HG03066 (cell line): ENCODE data around the gene AKNA.
A peak's percentile ranks its signal among the peaks of the same experiment; 100 is the strongest.
"Not testable (repeated sequence)": the region's sequence is repeated elsewhere in the genome, so short reads cannot be mapped to it uniquely, and the experiment has no call there.

Experiments used
- ATAC-seq: cut with Tn5 transposase; IDR thresholded peaks from one replicate; pipeline ENCODE4 v1.9.1; 2021; ENCODE audit warnings: low read depth; ENCODE audit not compliant: unreplicated experiment

Gene AKNA

GRCh38 chr9:114344692-114345091, 43.1 kb downstream of the AKNA start:
- no peak for ATAC-seq

- no peak for ATAC-seq
Observed at GRCh38 chr9:114344188-114344566, 43.6 kb downstream of the AKNA start.

DNA sequence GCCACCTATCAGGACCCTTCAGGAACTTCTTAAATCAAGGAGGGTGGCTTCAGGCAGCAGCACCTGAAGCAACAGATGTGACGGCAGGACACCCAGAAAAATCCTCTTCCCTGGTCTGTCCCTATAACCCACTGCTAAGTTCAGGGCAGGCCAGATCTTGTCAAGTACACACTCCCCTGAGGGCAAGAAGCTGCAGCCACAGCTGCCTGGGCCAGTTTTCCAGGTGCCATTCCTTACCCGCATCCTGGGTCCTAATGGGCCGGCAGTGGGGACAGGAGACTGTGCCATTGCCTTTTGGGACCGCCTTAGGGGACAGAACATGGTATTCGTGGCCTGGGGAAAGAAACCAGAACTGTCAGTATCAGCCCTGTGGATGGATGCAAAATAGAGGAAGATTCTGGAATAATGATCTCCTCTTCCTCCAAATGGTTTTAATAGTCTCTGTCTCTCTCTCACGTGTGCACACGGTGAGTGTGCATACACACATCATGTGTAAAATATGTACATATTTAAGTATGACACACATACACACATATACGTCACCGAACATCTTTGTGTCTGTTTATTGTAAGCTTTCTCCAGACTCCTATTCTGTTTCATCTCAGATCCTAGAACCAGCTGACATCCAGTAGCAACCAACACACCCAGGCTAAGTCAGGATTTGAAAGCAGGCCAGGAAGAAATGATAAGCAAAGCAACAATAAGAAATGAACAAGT, 44.2 kb downstream of the AKNA start:
- ATAC-seq, result no peak

GRCh38 chr9:114342755-114343440, 44.9 kb downstream of the AKNA start:
- ATAC-seq, result no peak

DNA sequence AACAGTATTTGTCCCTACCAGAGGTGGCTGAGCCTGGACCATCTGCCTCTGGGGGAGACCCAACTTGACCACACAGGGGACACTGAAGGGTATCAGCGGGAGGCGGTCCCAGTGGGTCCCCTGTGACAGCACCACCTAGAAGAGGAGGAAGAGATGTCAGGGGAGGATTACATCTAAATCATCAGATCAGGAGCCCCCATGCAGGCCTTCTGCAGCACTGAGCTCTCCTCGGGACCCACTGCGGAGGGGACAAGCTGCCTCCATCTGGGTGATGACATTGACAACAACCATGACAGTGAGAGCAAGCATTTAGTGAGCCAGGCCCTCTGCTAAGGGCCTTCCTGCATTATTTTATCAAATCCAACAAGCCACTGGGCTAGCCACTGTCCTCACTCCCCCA, 45.8 kb downstream of the AKNA start:
- ATAC-seq, result no peak

- no peak for ATAC-seq
Observed at GRCh38 chr9:114341152-114341830, 46.5 kb downstream of the AKNA start.

- ATAC-seq, result peak; percentile 53
Observed at GRCh38 chr9:114339130-114339908, 48.5 kb downstream of the AKNA start.

GRCh38 chr9:114338187-114338586, 49.6 kb downstream of the AKNA start:
- ATAC-seq, result no peak

DNA sequence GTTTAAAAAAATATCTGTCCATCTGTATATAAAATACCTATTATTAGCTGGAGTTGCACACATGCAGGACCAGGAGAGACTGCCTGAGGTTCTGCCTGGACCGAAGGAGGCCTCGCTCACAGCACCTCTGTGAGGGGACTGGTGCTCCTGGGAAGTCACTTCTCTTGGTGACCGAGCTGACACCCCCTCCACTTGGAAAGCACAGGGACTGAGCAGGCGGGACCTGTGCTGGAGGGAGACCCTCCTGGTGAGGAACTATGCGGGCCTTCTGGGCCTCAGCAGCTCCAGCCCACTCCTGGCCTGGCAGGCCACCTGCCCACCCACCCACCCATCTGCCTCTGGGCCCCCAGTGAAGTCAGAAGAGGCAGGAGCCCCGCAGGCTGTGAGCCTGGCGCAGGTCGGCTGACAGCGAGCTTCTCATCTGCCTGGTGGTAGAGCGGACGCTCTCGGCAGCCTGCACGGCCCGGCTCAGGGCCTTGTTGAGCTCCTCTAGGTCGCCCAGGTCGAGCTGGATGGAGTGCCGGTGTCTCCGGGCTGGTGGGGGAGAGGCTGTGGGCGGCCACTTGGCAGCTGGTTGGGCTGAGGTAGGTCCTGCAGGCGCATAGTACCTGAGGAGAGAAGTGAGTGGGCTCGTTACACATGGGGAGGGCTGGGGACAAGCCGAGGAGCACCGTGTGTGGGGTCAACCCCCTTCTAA, 50.9 kb downstream of the AKNA start:
- no peak for ATAC-seq

- ATAC-seq, result no peak
Observed at GRCh38 chr9:114336157-114336556, 51.6 kb downstream of the AKNA start.

GRCh38 chr9:114335745-114336144, 52.0 kb downstream of the AKNA start:
- no peak for ATAC-seq

DNA sequence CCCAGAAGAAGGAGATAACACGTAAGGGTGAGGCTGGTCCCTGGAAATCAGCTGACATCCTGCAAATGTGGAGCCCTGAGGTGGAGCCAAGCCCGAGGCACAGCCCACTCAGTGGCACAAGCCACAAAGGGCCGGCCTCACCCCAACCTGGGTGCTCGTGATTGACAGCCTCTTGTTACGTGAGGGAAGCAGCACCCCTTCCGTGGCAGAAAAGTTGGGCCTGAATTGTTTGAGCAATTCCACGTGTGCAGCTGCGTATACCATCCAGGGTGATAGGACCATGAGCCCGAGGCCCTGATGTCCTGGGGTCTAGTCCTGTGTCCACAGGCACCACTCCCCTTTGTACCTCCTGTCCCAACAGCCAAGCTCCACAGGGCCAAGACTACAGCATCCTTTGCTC, 53.3 kb downstream of the AKNA start:
- ATAC-seq, result no peak

- not testable (repeated sequence) for ATAC-seq
Observed at GRCh38 chr9:114333718-114334117, 54.1 kb downstream of the AKNA start.

DNA sequence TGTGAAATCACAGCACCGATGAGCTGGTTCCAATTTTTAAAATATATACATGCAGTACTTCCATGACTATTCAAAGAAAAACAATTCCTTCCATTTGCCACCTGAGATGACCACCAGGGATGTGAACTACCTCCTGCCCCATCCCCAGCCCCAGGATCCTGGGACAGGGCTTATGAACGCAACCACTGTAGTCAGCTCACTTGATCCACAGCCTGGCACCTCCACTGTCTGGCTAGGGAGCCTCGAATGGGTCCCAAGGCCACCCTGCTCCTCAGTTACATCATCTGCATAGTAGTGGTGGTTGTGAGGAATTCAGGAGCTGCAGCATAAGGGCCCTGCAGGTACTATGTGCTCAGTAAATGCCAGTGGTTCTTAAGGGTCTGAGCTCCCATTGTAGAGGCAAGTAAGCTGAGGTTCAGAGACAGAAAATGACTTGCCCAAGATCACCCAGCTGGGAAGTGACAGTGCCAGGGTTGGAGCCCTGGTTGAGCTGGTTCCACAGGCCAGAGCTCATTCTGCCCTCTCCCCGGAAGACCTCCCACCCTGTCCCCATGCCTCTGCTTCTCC, 55.2 kb downstream of the AKNA start:
- ATAC-seq, result not testable (repeated sequence)

GRCh38 chr9:114331229-114332195, 56.3 kb downstream of the AKNA start:
- ATAC-seq, result not testable (repeated sequence)

GRCh38 chr9:114330636-114331035, 57.1 kb downstream of the AKNA start:
- ATAC-seq, result no peak

DNA sequence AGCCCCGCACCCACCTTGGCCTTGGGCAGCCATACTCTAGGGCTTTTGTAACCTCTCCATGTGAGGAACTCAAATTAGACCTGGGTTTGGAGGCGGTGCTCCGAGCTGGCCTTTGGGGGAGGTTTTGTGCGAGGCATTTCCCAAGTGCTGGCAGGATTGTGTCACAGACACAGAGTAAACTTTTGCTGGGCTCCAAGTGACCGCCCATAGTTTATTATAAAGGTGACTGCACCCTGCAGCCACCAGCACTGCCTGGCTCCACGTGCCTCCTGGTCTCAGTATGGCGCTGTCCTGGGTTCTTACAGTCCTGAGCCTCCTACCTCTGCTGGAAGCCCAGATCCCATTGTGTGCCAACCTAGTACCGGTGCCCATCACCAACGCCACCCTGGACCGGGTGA, 58.2 kb downstream of the AKNA start, which contains the start of gene ORM2:
Gene ORM2, plus strand, starts transcription at position 245 of the 398 bp plus-strand sequence. Its CDS starts 36 bp downstream, at position 281.
- ATAC-seq, result not testable (repeated sequence)

- not testable (repeated sequence) for ATAC-seq
Observed at GRCh38 chr9:114328937-114329624, 58.7 kb downstream of the AKNA start.
